ENCODE results near the gene SERPINA5. TPM values are rescaled to one million over a fixed set of nuclear protein-coding genes. Genes with fewer than 3 reads are reported as not detected.

Gene SERPINA5
- total and polyA plus RNA-seq, 7 donors, result 2.6 to 107 (median 16.3) TPM

GRCh38 chr14:94548999-94549985 lies 31.9 kb upstream of the SERPINA5 start:
- no peak overlapping the region for H3K27ac ChIP-seq
- no peaks in the 10 kb centered on the region for H3K4me1 ChIP-seq
- no peak overlapping the region for H3K4me3 ChIP-seq
- peak; percentile 48 to 62 for DNase-seq
- no peaks in the 10 kb centered on the region for H3K36me3 ChIP-seq (ENCODE audit: insufficient read depth in 1 of 2, low read depth in 1 of 2)
- H3K9me3 ChIP-seq, result no peaks in the 10 kb centered on the region
- peak; percentile 71 for TF ChIP-seq CTCF (IDR thresholded peaks at IDR 0.05)
- no peaks in the 10 kb centered on the region for H3K27me3 ChIP-seq (ENCODE audit: insufficient read depth in 3 of 3, low read length in 2 of 3)
- 22 to 29% (median 27%) methylated on average over 24 of the region's 24 CpGs for whole genome bisulfite sequencing, 3 donors
- peak in 3 of 4 donors; percentile 76 to 87 (median 80) for ATAC-seq
- intact Hi-C loops (cut with DNase I), result no loop called here

- Histone ChIP-seq H3K27me3 (ENCODE audit: insufficient read depth in 3 of 3, low read length in 2 of 3) (no peaks in the 10 kb centered on the region), H3K9me3 (no peaks in the 10 kb centered on the region), H3K36me3 (ENCODE audit: insufficient read depth in 1 of 2, low read depth in 1 of 2) (no peaks in the 10 kb centered on the region), H3K27ac (no peak overlapping the region), H3K4me3 (no peak overlapping the region), H3K4me1 (no peaks in the 10 kb centered on the region)
- no peak for TF ChIP-seq CTCF (IDR thresholded peaks at IDR 0.05)
- DNase-seq (no peak), ATAC-seq (no peak)
- intact Hi-C loops (cut with DNase I), result no loop called here
- 75 to 80% (median 78%) methylated on average over 8 of the region's 8 CpGs for WGBS, 3 donors
Observed at GRCh38 chr14:94550041-94550440, 31.2 kb upstream of the SERPINA5 start.

- H3K9me3 ChIP-seq, result no peaks in the 10 kb centered on the region
- 79 to 88% (median 82%) methylated on average over 9 of the region's 9 CpGs for WGBS, 3 donors
- ATAC-seq (no peak), DNase-seq (no peak)
- no peaks in the 10 kb centered on the region for H3K27me3 ChIP-seq (ENCODE audit: insufficient read depth in 3 of 3, low read length in 2 of 3)
- no peaks in the 10 kb centered on the region for H3K36me3 ChIP-seq (ENCODE audit: insufficient read depth in 1 of 2, low read depth in 1 of 2)
- intact Hi-C loops (cut with DNase I), result no loop called here
- H3K4me3 ChIP-seq, result no peak overlapping the region
- no peak for TF ChIP-seq CTCF (IDR thresholded peaks at IDR 0.05)
- H3K4me1 ChIP-seq, result no peaks in the 10 kb centered on the region
- no peak overlapping the region for H3K27ac ChIP-seq
Observed at GRCh38 chr14:94555991-94556390, 25.2 kb upstream of the SERPINA5 start.

- WGBS, 3 donors, result 91 to 97% (median 97%) methylated on average over 1 of the region's 1 CpG
- no peak overlapping the region for H3K4me3 ChIP-seq
- no peaks in the 10 kb centered on the region for H3K9me3 ChIP-seq
- DNase-seq (no peak), ATAC-seq (no peak)
- no peaks in the 10 kb centered on the region for H3K36me3 ChIP-seq (ENCODE audit: insufficient read depth in 1 of 2, low read depth in 1 of 2)
- H3K27me3 ChIP-seq (ENCODE audit: insufficient read depth in 3 of 3, low read length in 2 of 3), result no peaks in the 10 kb centered on the region
- intact Hi-C loops (cut with DNase I), result no loop called here
- no peak overlapping the region for H3K27ac ChIP-seq
- no peaks in the 10 kb centered on the region for H3K4me1 ChIP-seq
- no peak for TF ChIP-seq CTCF (IDR thresholded peaks at IDR 0.05)
Observed at GRCh38 chr14:94557327-94557726, 23.9 kb upstream of the SERPINA5 start.

Data from psoas muscle (tissue), 8 donors.